HFFc6 (cell line): ENCODE data around the gene PTGER1. TPM values are rescaled to one million over a fixed set of nuclear protein-coding genes. Genes with fewer than 3 reads are reported as not detected.

Experiments used
- DNase-seq: peaks from one replicate; pipeline ENCODE4 v3.0.0-alpha.2; 2018
- H3K27ac Mint-ChIP-seq: 2 replicates; pipeline ENCODE4 v1.8.0; 2020; ENCODE audit warnings: mild to moderate bottlenecking, mixed read lengths
- H3K27me3 Mint-ChIP-seq: 2 replicates; pipeline ENCODE4 v1.8.0; 2021; ENCODE audit warnings: mild to moderate bottlenecking, moderate library complexity, mixed read lengths; ENCODE audit not compliant: insufficient read depth
- H3K36me3 Mint-ChIP-seq: 2 replicates; pipeline ENCODE4 v1.8.0; 2021; ENCODE audit warnings: low read depth, mixed read lengths
- H3K4me1 Mint-ChIP-seq: 2 replicates; pipeline ENCODE4 v1.8.0; 2020; ENCODE audit warnings: low read depth, mixed read lengths
- H3K4me3 Mint-ChIP-seq: 2 replicates; pipeline ENCODE4 v1.8.0; 2020; ENCODE audit warnings: mild to moderate bottlenecking, moderate library complexity, mixed read lengths
- H3K9me3 Mint-ChIP-seq: 2 replicates; pipeline ENCODE4 v1.8.0; 2020; ENCODE audit warnings: mild to moderate bottlenecking, mixed read lengths
- CTCF ChIP-seq: fragments of 200-600 bp; sonication (generic); IDR thresholded peaks from 2 replicates; pipeline ENCODE4 v1.5.0; 2021; ENCODE audit warnings: antibody characterized with exemption, mild to moderate bottlenecking
- total RNA-seq, 6 experiments: library from RNA; stranded (reverse); fragmentation: NEBNext Ultra II Directional; extraction: Animal tissue kit (Norgen Biotek cat#: 25700); gene quantifications; 2 replicates in 1 of 6; 3 replicates in 5 of 6; pipeline ENCODE4 v1.2.3, GENCODE V29; 2021

Gene PTGER1
- total RNA-seq, 6 experiments from 2014 or later: 0.41 to 4.1 (median 0.62) TPM

- TF ChIP-seq CTCF: no peak
- H3K27me3 Mint-ChIP-seq: peaks cover 17% of the 10 kb centered on the region
- no peaks in the 10 kb centered on the region for H3K9me3 Mint-ChIP-seq
- no peak overlapping the region for H3K27ac Mint-ChIP-seq
- H3K4me3 Mint-ChIP-seq: no peak overlapping the region
- H3K4me1 Mint-ChIP-seq: peaks cover 29% of the 10 kb centered on the region
- no peak for DNase-seq
- H3K36me3 Mint-ChIP-seq: peaks cover 8% of the 10 kb centered on the region
Measured at GRCh38 chr19:14477418-14478112, 2.4 kb upstream of the PTGER1 start.

GRCh38 chr19:14476673-14477401 is 1.7 kb upstream of the PTGER1 start:
- DNase-seq: peak; percentile 29
- Mint-ChIP-seq H3K36me3 (peaks cover 2% of the 10 kb centered on the region), H3K9me3 (no peaks in the 10 kb centered on the region), H3K4me3 (no peak overlapping the region), H3K27ac (peak overlapping the region; percentile 41), H3K4me1 (peaks cover 26% of the 10 kb centered on the region), H3K27me3 (peaks cover 20% of the 10 kb centered on the region)
- no peak for TF ChIP-seq CTCF

DNA sequence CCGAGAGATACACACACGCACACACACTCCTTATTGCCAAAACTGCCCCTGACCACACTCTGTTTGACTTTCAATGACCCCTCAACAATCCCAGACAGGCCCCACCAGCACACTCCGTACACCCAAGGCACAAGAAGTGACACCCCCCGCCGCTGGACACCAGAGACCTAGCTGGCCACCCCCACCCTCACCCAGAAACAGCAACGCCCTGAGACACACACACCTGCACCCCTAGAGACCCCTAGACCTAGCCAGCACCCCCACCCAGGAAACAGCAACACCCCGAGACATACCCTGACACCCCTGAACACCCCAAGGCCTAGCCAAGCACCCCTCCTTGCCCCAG is 1.1 kb upstream of the PTGER1 start:
- peak overlapping the region; percentile 41 for H3K27ac Mint-ChIP-seq
- H3K4me3 Mint-ChIP-seq: no peak overlapping the region
- H3K4me1 Mint-ChIP-seq: peaks cover 24% of the 10 kb centered on the region
- H3K27me3 Mint-ChIP-seq: peaks cover 22% of the 10 kb centered on the region
- H3K36me3 Mint-ChIP-seq: no peaks in the 10 kb centered on the region; the same call in 1 of the 2 replicates
- no peak for DNase-seq
- TF ChIP-seq CTCF: no peak
- no peaks in the 10 kb centered on the region for H3K9me3 Mint-ChIP-seq

- Mint-ChIP-seq H3K9me3 (no peaks in the 10 kb centered on the region), H3K4me3 (peak overlapping the region; percentile 59; the same call in 1 of the 2 replicates), H3K27ac (peak overlapping the region; percentile 36), H3K36me3 (no peaks in the 10 kb centered on the region; the same call in 1 of the 2 replicates), H3K27me3 (peaks cover 22% of the 10 kb centered on the region), H3K4me1 (peaks cover 24% of the 10 kb centered on the region)
- DNase-seq: no peak
- no peak for TF ChIP-seq CTCF
Measured at GRCh38 chr19:14474827-14475226, 327 bp downstream of the PTGER1 start.

- Mint-ChIP-seq H3K4me3 (peak overlapping the region; percentile 59; the same call in 1 of the 2 replicates), H3K36me3 (peaks cover under 1% of the 10 kb centered on the region; the same call in 1 of the 2 replicates), H3K27ac (peak overlapping the region; percentile 36), H3K9me3 (no peaks in the 10 kb centered on the region), H3K27me3 (peaks cover 22% of the 10 kb centered on the region), H3K4me1 (peaks cover 24% of the 10 kb centered on the region)
- TF ChIP-seq CTCF: no peak
- DNase-seq: no peak
Measured at GRCh38 chr19:14473978-14474578, 1.1 kb downstream of the PTGER1 start.
